ENCODE data around the gene PCDHGA2. TPM values are rescaled to one million over a fixed set of nuclear protein-coding genes. Genes with fewer than 3 reads are reported as not detected.

Gene PCDHGA2
- polyA plus RNA-seq, 1 donor from 2014 or later: 0.21 TPM

DNA sequence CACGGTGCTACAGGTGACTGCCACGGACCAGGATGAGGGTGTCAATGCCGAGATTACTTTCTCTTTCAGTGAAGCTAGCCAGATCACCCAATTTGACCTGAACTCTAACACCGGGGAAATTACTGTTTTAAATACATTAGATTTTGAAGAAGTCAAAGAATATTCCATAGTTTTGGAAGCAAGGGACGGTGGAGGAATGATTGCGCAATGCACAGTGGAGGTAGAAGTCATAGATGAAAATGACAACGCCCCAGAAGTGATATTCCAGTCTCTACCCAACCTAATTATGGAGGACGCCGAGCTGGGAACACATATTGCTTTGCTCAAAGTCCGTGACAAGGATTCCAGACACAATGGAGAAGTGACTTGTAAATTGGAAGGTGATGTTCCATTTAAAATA lies 50.1 kb downstream of the PCDHGA2 start:
- Histone ChIP-seq H3K9ac (ENCODE audit: low read length) (no peak overlapping the region), H3K4me2 (ENCODE audit: low read length) (no peak overlapping the region), H3K9me3 (ENCODE audit: low read length) (peaks cover 37% of the 10 kb centered on the region), H4K20me1 (ENCODE audit: insufficient read depth) (no peaks in the 10 kb centered on the region), H3K36me3 (ENCODE audit: insufficient read depth, low read length) (no peaks in the 10 kb centered on the region), H3F3A (ENCODE audit: insufficient read depth, low read length, poor library complexity, severe bottlenecking) (no peaks in the 10 kb centered on the region), H3K27me3 (ENCODE audit: insufficient read depth, low read depth, low read length) (no peaks in the 10 kb centered on the region), H2AFZ (ENCODE audit: low read depth, low read length) (no peak overlapping the region), H3K4me3 (ENCODE audit: low read length) (peak overlapping the region; percentile 53), H3K27ac (ENCODE audit: low read length) (no peak overlapping the region), H3K9me2 (ENCODE audit: insufficient read depth, low read length) (no peaks in the 10 kb centered on the region), H3K79me2 (replicated peaks; ENCODE audit: insufficient read depth, low read length) (no peaks in the 10 kb centered on the region)
- TF ChIP-seq RAD21 (conservative IDR thresholded peaks at IDR 0.05): no peak
- no peak for TF ChIP-seq EP300 (conservative IDR thresholded peaks at IDR 0.05; ENCODE audit: poor library complexity, severe bottlenecking)
- TF ChIP-seq, protein P1, sequence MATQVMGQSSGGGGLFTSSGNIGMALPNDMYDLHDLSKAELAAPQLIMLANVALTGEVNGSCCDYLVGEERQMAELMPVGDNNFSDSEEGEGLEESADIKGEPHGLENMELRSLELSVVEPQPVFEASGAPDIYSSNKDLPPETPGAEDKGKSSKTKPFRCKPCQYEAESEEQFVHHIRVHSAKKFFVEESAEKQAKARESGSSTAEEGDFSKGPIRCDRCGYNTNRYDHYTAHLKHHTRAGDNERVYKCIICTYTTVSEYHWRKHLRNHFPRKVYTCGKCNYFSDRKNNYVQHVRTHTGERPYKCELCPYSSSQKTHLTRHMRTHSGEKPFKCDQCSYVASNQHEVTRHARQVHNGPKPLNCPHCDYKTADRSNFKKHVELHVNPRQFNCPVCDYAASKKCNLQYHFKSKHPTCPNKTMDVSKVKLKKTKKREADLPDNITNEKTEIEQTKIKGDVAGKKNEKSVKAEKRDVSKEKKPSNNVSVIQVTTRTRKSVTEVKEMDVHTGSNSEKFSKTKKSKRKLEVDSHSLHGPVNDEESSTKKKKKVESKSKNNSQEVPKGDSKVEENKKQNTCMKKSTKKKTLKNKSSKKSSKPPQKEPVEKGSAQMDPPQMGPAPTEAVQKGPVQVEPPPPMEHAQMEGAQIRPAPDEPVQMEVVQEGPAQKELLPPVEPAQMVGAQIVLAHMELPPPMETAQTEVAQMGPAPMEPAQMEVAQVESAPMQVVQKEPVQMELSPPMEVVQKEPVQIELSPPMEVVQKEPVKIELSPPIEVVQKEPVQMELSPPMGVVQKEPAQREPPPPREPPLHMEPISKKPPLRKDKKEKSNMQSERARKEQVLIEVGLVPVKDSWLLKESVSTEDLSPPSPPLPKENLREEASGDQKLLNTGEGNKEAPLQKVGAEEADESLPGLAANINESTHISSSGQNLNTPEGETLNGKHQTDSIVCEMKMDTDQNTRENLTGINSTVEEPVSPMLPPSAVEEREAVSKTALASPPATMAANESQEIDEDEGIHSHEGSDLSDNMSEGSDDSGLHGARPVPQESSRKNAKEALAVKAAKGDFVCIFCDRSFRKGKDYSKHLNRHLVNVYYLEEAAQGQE (IDR thresholded peaks at IDR 0.05; ENCODE audit: borderline replicate concordance): no peak
- no peak for TF ChIP-seq POLR2AphosphoS5 (IDR thresholded peaks at IDR 0.05)
- no peak for TF ChIP-seq MXI1 (conservative IDR thresholded peaks at IDR 0.05; ENCODE audit: poor library complexity, severe bottlenecking)
- TF ChIP-seq, protein P2, sequence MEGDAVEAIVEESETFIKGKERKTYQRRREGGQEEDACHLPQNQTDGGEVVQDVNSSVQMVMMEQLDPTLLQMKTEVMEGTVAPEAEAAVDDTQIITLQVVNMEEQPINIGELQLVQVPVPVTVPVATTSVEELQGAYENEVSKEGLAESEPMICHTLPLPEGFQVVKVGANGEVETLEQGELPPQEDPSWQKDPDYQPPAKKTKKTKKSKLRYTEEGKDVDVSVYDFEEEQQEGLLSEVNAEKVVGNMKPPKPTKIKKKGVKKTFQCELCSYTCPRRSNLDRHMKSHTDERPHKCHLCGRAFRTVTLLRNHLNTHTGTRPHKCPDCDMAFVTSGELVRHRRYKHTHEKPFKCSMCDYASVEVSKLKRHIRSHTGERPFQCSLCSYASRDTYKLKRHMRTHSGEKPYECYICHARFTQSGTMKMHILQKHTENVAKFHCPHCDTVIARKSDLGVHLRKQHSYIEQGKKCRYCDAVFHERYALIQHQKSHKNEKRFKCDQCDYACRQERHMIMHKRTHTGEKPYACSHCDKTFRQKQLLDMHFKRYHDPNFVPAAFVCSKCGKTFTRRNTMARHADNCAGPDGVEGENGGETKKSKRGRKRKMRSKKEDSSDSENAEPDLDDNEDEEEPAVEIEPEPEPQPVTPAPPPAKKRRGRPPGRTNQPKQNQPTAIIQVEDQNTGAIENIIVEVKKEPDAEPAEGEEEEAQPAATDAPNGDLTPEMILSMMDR (IDR thresholded peaks at IDR 0.05; ENCODE audit: poor library complexity, severe bottlenecking): no peak
- no peak for TF ChIP-seq TAF1 (IDR thresholded peaks at IDR 0.05; ENCODE audit: low read depth)
- TF ChIP-seq SMC3 (conservative IDR thresholded peaks at IDR 0.05; ENCODE audit: poor library complexity): no peak
- no peak for TF ChIP-seq EZH2 (IDR thresholded peaks at IDR 0.05; ENCODE audit: borderline replicate concordance, insufficient read depth, low read length, poor library complexity, severe bottlenecking)

DNA sequence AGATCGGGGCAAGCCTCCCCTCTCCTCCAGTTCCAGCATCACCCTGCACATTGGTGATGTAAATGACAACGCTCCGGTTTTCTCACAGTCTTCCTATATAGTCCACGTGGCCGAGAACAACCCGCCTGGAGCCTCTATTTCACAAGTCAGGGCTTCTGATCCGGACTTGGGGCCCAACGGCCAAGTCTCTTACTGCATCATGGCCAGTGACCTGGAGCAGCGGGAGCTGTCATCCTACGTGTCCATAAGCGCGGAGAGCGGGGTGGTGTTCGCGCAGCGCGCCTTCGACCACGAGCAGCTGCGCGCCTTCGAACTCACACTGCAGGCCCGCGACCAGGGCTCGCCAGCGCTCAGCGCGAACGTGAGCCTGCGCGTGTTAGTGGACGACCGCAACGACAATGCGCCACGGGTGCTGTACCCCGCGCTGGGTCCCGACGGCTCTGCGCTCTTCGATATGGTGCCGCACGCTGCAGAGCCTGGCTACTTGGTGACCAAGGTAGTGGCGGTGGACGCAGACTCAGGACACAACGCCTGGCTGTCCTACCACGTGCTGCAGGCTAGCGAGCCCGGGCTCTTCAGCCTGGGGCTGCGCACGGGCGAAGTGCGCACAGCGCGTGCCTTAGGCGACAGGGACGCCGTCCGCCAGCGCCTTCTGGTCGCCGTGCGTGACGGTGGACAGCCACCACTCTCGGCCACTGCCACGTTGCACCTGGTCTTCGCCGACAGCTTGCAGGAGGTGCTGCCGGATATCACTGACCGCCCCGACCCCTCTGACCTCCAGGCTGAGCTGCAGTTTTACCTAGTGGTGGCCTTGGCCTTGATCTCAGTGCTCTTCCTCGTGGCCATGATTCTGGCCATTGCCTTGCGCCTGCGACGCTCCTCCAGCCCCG lies 50.8 kb downstream of the PCDHGA2 start:
- Histone ChIP-seq H3K4me3 (ENCODE audit: low read length) (peak overlapping the region; percentile 53), H3K9me3 (ENCODE audit: low read length) (peaks cover 43% of the 10 kb centered on the region)
- no peak for TF ChIP-seq MXI1 (conservative IDR thresholded peaks at IDR 0.05; ENCODE audit: poor library complexity, severe bottlenecking)
- TF ChIP-seq TAF1 (IDR thresholded peaks at IDR 0.05; ENCODE audit: low read depth): no peak
- no peak for TF ChIP-seq RAD21 (conservative IDR thresholded peaks at IDR 0.05)
- TF ChIP-seq, protein P1 (IDR thresholded peaks at IDR 0.05; ENCODE audit: borderline replicate concordance): no peak
- no peak for TF ChIP-seq EP300 (conservative IDR thresholded peaks at IDR 0.05; ENCODE audit: poor library complexity, severe bottlenecking)
- TF ChIP-seq EZH2 (IDR thresholded peaks at IDR 0.05; ENCODE audit: borderline replicate concordance, insufficient read depth, low read length, poor library complexity, severe bottlenecking): no peak
- no peak for TF ChIP-seq POLR2AphosphoS5 (IDR thresholded peaks at IDR 0.05)
- TF ChIP-seq SMC3 (conservative IDR thresholded peaks at IDR 0.05; ENCODE audit: poor library complexity): no peak
- TF ChIP-seq, protein P2 (IDR thresholded peaks at IDR 0.05; ENCODE audit: poor library complexity, severe bottlenecking): no peak

More for the DNA sequence above, 50.8 kb downstream of the PCDHGA2 start:
- Histone ChIP-seq H3K36me3 (ENCODE audit: insufficient read depth, low read length) (no peaks in the 10 kb centered on the region), H3K9ac (ENCODE audit: low read length) (no peak overlapping the region), H3K4me2 (ENCODE audit: low read length) (no peak overlapping the region), H2AFZ (ENCODE audit: low read depth, low read length) (no peak overlapping the region), H3K9me2 (ENCODE audit: insufficient read depth, low read length) (no peaks in the 10 kb centered on the region), H3K27ac (ENCODE audit: low read length) (no peak overlapping the region), H3K79me2 (replicated peaks; ENCODE audit: insufficient read depth, low read length) (no peaks in the 10 kb centered on the region), H3K27me3 (ENCODE audit: insufficient read depth, low read depth, low read length) (no peaks in the 10 kb centered on the region), H3F3A (ENCODE audit: insufficient read depth, low read length, poor library complexity, severe bottlenecking) (no peaks in the 10 kb centered on the region), H4K20me1 (ENCODE audit: insufficient read depth) (no peaks in the 10 kb centered on the region)

Data from neural cell (in vitro differentiated cells).